NK-92 (cell line): Measurements from ENCODE around the gene LBH.

ENCODE experiments used
- DNase-seq: peaks from one replicate; lab custom pipeline; 2025; ENCODE audit not compliant: unreplicated experiment; lab: John Stamatoyannopoulos, UW

The LBH gene

DNA sequence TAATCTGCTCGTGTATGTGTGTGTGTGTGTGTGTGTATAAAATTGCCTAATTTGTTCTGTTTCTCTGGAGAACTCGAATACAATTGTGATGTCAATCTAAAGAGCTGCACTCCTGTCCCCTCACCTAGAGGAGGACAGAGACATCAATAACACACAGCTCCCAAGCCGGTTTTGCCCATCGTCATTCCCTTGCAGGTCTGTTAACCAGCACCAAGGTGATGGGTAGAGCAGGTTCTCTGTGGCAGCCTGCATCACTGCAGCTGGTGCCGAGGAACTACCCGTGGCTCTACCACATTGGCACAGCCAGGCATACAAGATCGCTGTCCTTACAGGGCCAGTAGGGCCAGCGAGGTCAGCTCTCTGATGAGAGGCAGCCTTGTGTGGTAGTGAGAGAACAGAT, 41.0 kb downstream of the LBH start:
- DNase-seq: no peak

DNA sequence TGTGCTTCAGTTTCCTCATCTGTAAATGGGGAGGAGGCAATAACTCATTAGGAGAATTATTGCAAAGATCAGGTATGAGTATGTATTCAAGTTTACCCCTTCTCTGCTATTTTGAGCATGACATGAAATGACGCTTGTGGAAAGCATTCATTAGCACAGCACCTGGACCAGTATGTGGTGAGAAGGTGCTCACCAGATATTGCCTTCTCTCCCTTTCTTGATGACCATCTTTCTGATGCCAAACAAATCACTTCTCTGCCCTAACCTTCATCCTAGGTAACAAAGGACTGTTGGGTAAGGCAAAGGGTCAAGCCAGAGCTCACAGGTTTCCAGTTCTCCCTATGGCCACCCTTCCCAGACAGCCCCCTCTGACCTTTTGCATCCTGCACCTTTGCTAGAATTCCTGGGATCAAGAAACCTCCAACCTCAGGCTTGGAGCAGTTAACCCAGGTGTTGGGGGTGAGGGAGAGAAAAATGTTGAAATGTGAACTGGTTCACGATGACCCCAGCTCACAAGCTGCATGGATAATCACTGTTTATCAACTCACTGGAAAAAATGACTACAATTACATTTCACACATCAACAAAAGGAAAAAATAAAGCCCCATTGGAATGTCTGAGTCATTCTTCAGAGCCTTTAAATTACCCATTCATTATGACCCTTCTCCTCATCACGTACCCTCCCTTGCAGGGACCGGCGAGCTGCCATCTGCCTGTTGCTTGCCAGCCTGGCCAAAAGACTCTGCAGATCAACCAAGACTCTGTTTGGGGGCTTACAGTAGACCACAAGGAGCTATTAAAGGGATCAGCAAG, 41.6 kb downstream of the LBH start:
- DNase-seq: no peak

DNA sequence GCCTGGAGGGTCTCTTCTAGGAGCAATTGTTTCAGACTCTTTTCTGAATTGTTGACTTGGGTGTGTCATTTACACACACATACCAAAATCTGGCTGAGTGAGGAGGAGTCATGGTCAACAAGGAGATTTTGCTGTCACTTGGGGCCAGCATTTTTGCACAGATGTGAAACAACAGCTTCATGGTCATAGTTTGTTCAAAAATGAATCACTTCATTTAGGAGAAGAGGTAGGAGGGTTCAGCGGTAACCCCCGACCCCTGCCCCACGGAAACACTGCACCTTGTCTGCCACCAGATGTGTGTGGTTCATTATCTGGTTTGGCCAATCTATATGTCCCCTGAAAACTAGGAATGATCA, 42.2 kb downstream of the LBH start:
- no peak for DNase-seq

DNA sequence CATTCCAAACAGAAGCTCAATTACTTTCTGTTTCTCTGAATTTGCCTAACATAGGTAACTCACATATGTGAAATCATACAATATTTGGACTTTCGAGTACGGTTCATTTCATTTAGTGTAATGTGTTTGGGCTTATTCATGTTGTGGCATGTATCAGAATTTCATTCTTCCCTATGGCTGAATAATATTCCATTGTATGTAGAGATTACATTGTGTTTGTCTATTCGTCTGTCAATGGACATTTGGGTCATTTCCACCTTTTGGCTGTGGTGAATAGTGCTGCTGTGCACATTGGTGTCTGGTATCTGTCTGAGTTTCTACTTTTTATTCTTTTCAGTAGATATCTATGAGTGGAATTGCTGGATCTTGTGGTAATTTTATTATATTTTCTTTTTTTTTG, 43.9 kb downstream of the LBH start:
- no peak for DNase-seq

DNA sequence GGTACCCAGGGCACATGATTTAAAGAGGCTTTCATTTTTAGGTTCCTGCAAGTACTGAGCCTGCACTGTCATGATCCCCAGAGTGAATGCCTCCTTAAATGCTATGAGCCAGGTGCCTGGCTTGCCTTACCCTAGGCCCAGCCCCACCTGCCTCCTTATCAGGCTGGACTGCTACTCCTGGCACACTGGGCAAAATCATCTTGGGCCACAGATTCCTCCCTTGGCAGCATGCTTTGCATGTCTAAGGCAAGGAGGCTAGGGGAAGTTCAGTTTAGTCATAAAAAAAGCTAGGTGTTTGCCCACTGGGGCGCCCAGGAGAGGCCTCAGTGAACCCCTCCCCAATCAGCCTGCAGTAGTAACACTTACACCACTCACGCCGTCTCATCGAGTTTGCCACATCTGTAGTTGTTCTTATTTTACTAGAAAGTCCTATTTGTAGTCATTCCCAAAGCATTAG, 45.1 kb downstream of the LBH start:
- no peak for DNase-seq

DNA sequence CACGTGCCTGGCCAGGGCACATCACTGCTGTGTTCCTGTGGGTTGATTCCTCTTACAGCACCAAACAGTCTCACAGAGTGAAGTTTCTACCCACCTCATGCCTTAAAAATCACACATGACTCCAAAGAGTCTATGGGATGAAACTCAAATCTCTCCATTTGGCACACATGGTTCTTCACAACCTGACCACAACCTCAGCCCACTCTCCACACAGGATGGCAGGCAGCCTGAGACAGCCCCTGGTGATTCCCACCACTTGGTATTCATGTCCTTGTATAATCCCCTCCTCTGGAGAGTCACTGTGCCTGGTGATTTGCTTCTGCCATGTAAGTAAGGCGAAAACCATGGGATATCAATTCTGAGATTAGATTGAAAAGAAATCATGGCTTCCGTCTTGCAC, 46.2 kb downstream of the LBH start:
- DNase-seq: no peak

DNA sequence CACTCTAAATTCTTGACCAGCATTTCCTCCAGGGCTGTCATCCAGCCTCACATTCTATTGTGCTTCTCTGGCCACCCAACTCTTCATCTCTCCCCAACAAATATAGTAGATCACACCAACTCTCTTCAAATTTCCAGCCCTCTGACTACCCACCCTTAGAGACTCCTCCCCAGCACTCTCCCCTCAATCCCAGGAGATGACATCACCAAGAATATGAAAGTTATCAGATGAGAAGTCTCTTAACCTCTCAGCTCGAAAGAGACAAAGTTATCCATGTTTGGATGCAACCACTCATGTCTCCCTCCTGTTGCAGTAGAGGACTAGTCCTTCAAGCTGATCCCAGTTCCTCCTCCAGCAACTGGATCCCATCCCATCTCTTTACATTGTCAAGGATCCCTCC, 47.1 kb downstream of the LBH start:
- DNase-seq: no peak

DNA sequence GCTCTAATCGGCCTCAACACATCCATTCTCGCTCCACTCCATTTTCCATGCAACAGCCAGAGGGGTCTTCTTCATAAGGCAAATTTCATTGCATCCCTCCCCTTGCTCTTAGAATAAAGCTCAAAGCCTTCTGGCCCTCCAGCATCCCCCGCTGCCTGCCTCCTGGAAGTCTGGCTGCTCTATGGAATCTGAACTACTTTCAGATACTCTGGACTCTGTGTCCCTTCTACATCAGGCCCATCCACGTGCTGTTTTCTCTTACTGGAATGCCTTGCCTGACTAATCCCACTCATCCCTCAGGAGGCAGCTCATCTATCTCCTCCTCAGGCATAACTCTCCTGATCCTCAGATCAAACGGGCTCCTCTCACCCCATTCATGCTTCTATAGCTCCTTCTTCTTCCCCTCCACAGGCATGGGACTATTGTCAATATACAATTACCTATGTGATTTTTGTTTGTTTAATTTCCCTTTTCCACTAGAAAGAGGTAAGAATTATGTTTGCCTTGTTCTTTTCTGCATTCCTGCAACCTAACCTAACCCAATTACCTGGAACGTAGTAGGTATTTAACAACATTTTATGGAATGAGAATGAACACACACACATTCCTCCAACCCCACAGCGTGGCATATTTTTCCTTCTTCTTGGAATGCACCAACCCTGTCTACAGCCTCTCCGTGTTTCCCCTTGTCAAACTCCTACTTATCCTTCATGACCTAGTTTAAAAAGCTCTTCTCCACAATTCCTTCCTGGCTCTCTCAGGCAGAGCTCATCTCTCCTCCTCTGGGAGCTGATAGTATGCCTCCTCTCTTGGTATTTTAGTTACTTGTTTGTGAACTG, 49.5 kb downstream of the LBH start:
- no peak for DNase-seq

DNA sequence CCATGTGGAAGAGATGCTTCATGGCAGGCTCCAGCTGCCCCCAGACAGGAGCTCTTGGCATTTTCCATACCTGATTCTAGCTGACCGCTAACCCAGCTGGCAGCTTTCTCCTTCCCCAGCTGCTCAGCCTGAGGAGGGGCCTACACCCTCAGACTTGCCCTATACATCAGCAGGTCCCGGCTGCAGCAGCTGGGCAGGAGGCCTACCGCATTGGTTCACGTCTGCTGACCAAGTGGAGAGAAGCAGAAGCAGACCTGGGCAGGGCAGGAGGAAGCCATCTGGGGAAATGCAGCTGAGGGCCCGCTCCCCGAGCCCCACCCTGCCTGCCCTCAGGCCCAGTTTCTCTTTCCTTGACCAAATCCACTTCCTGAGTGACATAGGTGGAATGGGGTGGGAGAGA, 50.7 kb downstream of the LBH start:
- no peak for DNase-seq

DNA sequence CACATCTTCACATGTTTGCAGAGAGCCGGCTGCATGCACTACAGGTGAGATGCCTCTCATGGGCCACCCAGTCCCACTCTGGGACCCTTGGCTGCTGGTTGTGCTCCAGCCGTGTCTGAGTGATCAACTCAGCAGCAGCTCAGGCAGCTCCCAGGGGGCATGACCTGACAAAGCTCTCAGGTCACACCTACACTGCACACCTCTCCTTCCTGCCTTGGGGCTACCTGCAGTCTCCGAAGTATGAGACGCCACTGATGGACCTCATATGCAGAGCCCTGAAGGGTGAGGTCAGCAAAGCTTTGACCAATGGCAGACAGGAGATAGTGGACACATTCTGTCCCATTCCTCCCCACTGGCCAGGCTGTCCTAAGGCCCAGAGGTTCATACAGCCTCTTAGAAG, 51.4 kb downstream of the LBH start:
- no peak for DNase-seq

DNA sequence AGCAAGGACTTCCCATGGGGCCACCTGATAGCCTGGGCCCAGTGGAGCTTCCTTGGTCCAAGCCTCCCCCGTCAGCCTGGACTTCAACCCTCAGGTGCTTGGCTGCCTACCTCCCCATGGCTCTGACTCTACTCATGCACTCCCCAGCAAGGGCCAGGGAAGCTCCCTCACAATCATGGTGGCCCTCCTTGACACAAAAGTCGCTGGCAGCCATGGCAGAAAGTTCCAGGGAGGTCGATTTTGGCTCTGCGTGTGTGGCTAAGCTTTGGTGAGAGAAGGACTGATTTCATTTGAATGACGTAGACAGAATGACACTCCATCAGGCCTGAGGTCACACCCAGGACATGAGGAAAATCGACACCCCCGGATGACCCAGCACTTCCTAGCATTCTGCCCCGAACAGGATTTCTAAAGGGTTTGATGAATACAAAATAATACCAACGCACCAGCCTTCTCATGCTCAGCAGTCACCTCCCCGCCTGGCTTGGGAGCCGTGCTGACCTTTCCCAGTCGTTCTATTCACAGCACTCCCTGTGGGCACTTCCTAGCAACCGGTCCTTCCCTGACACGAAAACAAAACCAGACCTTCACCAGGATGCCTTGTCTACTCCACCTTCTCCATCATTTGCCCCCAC, 52.7 kb downstream of the LBH start:
- DNase-seq: no peak

DNA sequence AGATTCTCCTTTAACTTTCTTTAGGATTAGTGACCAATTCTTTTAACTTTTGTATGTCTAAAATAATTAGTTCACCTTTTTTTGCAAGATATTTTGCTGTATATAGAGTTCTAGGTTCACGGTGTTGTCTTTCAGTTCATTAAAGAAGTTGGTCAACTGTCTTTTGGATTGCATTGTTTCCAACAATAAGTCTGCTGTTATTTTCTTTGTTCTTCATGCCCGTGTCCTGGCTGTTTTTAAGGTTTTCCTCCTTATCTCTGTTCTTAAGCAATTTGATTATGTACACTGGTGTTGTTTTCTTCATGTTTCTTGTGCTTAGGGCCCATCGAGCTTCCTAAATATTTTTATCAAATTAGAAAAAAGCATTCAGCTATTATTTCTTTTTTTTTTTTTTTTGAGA, 54.4 kb downstream of the LBH start:
- DNase-seq: no peak

DNA sequence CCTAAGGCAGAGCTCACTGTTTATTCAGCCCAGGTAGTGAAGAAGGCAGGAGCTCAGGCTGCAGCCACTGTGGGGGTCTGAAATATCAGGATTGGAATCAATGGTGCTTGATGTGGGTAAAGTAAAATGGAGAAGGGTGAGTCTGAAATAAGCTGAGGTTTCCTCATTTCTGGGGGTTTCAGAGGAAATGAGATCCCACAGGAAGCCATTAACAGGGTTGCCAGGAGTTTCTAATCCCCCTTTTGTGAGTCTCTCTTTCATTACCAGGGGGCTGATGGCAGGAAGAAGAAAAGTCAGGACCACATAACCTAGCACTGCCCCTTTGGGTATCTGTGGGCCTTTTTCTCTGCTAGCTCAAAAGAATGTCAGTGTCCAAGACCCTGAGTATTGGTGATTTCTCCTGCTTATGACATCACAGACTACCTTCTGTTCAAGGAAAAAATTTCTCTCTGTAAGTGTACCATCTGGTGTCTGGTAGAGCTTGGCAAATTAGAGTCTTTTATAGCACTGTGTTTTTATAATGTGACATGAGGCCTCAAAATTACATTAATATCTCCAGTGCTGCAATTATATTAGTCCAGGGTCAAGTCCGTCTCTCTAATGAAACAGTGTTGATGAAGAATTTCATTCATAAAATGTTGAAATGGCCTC, 56.0 kb downstream of the LBH start:
- no peak for DNase-seq

DNA sequence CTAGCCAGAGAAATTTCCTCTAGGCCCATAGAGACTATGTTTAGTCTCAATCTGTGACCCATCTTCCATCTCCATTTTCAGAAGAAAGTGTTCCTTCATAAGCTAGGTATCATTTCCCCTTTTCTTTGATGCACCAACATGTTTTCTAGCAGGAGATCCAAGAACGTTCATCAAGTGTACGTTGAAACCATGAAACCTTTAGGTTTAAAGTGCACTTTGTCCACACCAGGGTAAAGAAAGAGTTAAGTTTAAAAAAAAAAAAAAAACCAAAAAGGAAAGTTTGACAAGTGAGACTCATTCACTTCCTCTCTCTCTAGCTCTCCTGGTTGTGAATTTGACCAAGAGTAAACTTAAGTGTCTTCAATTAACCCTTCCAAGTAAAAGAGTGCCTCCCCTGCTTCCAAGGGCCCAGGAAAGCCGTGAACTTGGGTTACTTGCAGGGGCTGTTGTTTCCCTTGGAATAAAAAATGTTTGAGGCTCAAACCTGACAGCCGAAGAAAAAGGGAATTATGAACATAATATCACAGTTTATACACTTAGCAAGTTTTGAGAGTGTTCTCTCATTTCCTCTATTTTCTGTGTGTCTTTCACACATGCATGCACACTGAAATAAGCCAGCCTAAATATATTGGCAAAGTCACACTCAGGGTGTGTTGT, 56.7 kb downstream of the LBH start:
- no peak for DNase-seq

DNA sequence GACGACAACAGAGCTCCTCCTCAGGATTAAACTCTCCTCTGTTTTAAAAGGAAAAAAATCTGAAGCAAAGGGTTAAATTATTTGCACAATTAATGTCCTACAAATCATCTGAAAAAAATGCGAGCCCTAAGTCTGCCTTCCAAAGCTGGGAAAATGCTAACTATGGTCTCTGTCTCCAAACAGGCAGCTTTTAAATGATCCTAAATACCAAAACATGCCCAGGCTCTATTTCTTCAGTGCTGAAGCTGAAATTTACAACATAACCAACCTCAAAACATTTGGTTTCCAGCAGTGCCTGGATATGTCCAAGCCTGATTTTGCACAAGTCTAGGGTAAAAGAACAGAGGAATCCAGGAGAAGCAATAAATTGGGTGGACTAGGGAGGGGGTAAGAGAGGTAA, 57.2 kb downstream of the LBH start:
- no peak for DNase-seq

DNA sequence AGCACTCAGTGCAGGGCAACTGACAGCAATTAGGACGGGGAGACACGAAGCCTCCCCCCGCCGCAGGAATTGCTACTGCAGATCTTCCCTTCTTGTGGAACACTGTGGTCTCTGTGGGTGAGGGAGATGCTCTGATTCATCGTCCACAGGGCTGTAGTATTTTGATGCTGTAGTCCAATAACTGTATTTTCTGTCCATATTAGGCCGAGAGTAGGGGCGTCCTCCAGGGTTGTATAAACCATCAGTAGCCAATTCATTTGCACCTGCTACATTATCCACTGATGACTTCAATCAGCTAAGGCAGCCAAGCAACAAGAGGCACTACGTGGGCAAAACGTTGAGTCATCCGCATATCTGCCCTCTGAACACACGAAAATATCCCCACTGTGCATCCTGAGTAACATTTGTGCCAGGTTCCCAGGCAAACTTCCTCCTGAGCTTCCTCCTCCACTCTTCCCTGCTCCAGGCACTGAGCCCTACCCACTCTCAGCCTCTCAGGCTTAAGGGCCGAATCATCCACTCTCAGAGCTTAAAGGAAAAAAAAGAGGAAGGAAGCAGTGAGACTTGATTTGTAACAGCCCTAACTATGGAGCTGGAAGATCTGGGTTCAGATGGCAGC, 62.1 kb downstream of the LBH start:
- DNase-seq: no peak

DNA sequence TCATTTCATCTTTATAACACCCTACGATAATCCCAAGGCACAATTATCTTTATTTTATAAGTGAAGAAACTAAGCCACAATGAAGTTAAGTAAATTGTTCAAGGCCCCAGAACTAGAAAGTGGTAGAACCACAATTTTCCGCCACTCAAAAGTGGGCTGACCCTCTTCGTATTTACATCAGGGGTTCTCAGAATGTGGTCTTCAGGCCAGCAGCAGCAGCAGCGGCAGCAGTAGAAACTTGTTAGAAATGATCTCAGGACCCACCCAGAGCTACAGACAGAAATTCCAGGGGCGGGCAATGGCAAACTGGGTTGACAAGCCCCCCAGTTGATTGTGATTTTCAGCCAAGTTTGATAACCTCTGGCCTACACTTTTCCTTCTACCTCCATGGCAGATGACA, 62.8 kb downstream of the LBH start:
- DNase-seq: no peak

DNA sequence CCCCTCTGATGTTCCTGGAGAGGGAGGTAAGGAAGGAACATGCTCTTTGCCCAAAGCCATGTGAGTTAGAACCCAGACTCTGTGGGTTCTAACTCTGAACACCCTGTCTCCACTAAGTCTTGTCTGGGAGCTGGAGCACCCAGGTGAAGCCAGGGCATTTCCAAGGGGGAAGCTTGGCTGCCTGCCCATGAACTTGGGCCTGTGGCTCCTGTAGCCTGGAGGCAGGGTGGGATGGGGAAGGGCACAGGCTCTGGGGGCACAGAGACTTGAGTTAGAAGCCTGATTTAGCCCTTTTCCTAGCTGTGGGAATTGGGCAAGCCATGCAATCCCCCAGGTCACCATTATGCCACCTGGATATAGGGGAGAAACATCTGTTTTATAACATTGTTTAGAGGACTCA, 65.2 kb downstream of the LBH start:
- DNase-seq: no peak

DNA sequence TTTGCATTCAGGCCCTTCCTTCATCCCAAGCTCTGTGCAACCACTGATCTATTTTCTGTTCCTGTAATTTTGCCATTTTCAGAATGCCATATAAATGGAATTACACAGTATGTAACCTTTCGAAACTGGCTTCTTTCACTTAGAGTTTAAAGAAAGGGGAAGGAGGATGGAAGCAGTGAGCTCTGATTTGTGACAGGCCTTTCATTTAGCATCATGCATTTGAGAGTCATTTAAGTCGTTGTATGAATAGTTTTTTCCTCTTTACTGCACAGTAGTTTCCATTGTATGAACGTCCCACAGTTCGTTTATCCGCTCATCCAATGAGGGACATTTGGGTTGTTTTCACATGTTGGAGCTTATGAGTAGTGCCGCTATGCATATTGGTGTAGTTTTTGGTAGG, 67.0 kb downstream of the LBH start:
- no peak for DNase-seq

DNA sequence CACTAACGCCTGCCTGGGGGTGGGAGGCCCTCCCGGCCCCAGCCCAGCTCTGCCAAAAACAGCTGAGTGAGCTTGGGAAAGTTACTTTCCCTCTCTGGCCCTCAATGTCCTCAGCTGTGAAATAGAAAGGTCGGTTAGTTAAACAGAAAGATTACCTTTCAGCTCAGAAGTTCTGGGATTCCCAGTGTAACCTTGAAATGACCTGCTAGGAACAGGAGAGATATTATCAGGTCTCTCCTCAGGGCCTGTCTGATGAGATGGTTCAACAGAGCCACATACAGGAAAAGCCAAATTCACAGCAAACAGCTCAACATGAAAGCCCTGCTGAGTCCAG, 68.8 kb downstream of the LBH start:
- no peak for DNase-seq
